GM19099 (cell line): Measurements from ENCODE around the gene SHH.

Source experiments
- POLR2A ChIP-seq: IDR thresholded peaks from 3 replicates; pipeline ENCODE4 v1.6.1; 2011; ENCODE audit warnings: low read depth; ENCODE audit not compliant: insufficient read length; ENCODE audit errors: extremely low read depth

SHH gene

GRCh38 chr7:155763122-155763521 is 49.1 kb downstream of the SHH start:
- no peak for TF ChIP-seq POLR2A

DNA sequence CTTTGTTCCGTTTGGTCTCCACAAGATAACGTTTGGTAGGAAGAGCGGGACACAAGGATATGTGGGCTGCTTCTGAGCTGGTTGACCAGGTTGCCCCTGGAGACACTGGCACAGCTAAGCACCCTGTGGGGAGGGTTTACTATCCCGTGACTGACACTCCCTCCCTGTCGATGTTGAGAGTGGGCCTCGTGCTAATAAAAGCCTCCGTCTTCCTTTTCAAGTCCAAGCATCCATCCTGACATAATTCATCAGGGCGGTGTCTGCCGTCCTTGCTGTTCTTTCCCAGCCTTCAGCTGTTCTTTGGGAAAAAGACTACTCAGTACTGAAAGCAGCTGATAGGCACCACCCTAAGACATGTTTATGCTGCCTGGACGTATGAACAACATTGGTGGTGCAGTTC is 49.6 kb downstream of the SHH start:
- no peak for TF ChIP-seq POLR2A

DNA sequence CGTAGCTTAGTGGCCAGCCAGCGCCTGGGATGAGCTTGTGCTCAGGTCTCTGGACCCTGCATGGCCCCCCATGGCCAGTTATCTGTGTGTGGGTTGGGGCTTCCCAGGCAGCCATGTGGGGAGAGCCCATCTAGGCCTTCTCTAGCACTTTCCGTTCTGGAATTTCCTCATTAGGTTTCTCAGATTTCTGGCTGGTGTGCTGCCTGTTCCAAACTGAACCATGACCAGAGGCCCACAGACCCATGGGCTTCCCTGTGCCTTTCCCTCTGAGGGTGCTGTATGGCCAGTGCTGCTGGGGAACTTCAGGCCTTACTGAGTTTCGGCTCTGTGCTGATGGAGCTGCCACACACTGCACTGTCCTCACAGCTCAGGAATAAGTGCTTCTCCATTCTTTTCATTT is 50.2 kb downstream of the SHH start:
- TF ChIP-seq POLR2A = no peak

- TF ChIP-seq POLR2A = no peak
Measured at GRCh38 chr7:155761162-155761561, 51.1 kb downstream of the SHH start.

DNA sequence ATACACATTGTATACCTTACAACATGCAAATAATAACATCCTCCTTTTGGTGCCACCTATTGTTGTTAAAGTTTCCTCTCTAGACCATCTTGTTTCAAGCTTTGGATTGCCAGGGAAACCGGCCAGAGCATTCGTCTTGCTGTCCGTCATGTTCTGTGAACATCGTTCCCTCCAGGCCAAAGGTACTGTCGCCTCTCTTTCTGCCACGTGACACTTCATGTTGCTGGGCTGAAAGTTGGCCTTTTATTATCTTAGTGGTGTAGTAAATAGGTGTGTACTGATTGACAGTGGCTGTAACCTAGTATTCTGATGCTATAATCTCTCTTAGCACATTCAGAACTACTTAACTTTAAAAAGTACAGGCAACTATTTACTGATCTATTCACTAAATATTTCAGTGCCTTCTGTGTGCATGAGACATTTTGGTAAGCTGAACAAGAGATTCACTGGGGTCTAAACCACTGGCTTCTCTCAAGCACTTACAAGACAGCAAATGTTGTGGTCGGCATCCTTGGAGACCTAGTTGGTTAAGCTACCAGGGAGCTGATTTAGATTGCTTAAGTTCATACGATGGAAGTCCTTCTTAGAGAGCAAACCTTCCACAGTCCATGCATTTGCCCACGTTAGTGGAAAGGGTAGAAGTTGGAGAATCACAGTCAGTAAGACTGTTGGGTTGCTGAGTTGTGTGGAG is 52.4 kb downstream of the SHH start:
- no peak for TF ChIP-seq POLR2A

DNA sequence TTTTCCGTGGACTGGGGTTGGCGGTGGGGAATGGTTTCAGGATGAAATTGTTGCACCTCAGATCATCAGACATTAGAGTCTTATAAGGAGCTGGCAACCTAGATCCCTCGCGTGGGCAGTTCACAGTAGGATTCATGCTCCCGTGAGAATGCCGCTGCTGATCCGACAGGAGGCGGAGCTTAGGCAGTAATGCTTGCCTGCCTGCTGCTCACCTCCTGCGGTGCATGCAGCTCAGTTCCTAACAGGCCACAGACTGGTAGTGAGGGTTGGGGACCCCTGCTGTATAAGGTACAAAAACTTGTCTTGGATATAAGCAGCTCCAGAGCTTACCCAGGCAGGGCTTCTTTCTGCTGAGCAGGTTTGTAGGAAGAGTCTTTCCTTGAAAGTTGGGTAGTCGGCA is 53.9 kb downstream of the SHH start:
- TF ChIP-seq POLR2A = no peak

GRCh38 chr7:155756322-155756721 is 55.9 kb downstream of the SHH start:
- TF ChIP-seq POLR2A = no peak

GRCh38 chr7:155755026-155755425 is 57.2 kb downstream of the SHH start:
- TF ChIP-seq POLR2A = no peak

DNA sequence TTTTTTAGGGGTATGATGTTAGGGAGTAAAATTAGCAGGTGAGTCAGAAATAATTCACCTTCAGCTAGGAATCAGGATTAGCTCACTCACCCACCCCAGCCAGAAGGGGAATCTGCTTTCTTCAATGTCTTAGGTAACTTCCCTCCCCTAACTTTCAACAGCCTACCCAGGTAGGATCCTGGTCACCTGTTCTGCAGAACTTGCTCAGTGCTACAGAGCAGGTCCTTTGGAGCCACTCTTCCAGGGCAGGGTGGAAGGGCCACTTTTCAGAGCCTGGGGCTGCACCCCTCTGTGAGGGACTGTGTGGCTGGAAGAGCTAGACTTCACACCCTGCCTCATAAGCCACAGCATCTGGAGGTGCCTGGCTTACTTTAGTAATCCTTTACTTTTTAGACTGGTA is 58.1 kb downstream of the SHH start:
- no peak for TF ChIP-seq POLR2A

DNA sequence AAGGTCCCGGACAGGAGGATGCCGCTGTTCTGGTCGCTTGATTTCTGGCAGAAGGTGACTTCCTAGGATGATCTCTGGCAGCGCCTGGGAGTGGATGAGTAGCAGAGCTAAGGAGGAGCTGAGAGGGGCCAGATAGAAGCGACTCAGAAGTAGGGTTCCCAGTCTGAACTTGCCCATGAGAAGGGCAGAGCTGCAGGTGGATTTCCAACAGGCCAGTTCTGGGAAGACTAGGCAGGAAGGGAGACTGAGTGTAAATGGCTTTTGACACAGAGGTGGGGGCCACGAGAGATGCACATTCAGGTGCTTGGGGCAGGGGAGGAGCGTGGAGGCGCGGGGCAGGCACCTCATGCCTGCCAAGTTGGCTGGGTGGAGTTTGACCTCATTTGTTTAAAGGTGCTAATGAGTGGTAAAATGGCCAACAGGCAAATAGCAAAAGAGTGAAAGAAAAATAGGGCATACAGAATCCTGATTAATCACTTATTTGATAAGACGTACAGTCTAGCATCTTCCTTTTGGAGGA is 58.8 kb downstream of the SHH start:
- TF ChIP-seq POLR2A = no peak

GRCh38 chr7:155752756-155753445 is 59.4 kb downstream of the SHH start:
- TF ChIP-seq POLR2A = no peak

DNA sequence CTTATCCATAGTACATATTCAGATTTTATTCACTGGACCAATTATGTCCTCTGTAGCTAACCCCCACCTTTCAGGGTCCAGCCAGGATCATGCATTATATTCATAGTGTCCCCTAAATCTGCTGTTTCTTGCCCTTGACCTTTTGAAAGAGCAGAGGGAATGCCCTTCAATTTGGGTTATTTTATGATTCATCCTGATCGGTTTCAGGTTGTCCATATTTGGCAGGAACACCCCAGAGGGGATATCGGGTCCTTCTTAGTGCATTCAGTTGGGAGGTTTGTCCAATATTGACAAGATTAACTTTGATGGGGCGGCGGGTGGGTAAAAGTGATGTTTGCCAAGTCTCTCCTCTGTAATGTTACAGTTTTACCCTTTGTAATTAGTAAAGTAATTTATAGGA is 60.9 kb downstream of the SHH start:
- TF ChIP-seq POLR2A = no peak

DNA sequence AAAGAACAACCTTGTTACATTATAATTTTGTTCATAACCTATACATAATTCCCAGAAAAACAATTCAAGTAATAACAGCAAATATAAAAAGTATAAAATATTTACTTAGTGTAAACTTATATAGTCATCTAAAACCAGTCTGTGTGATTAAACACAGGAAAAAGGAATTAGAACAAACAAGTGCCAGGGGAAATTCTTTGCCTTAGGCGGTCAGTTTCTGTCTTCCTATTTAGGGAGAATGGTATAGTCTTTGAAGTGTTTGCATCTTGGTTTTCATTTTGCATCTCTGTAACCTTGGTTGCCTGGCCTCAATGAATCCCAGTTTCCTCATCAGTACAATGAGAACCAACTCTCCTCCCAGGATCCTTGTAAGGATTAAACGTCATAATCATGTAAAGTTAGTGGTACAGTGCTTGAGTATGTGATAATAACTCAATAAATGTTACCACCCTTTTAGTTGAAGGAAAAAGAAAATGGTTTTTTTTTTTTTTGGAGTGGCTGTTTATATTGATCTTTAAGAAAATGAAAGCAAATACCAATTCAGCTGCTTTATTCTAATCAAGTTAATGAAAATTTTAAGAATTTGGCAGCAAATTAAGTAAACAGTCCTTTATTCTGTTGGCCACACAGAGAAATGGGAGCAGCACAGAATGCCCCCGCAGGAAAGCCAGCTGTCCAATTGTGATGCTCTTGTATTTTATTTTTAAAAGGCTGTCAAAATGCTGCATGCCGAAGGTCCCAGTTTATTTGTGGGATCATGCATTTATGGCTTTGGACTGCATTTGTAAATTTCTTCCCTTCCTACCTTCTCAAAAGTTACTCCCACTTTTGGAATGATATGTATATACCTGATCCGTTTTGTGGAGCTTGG is 61.8 kb downstream of the SHH start:
- TF ChIP-seq POLR2A = no peak
